SK-N-SH (cell line): ENCODE measurements around the gene AGAP1.

Source experiments
- CHD2 ChIP-seq: fragments of 150-350 bp; IDR thresholded peaks from 2 replicates; pipeline ENCODE4 v1.6.1; 2018; ENCODE audit warnings: low read length; ENCODE audit not compliant: partially characterized antibody
- EZH2phosphoT487 ChIP-seq: fragments of 200-600 bp; sonication (generic); IDR thresholded peaks from 2 replicates; pipeline ENCODE4 v1.6.1; 2017; ENCODE audit warnings: low read depth, mixed run types, mild to moderate bottlenecking, antibody characterized with exemption, moderate library complexity, borderline replicate concordance
- NRF1 ChIP-seq: IDR thresholded peaks from 2 replicates; pipeline ENCODE4 v1.6.1; 2012; ENCODE audit warnings: low read depth, mild to moderate bottlenecking, low read length
- POLR2AphosphoS5 ChIP-seq: IDR thresholded peaks from 2 replicates; pipeline ENCODE4 v1.6.1; 2012; ENCODE audit warnings: low read depth, low read length
- TF ChIP-seq, protein P1 (sequence below): fragments of 200-600 bp; sonication (generic); IDR thresholded peaks from 2 replicates; pipeline ENCODE4 v1.6.1; 2017; ENCODE audit warnings: antibody characterized with exemption, mild to moderate bottlenecking, moderate library complexity

DNA sequence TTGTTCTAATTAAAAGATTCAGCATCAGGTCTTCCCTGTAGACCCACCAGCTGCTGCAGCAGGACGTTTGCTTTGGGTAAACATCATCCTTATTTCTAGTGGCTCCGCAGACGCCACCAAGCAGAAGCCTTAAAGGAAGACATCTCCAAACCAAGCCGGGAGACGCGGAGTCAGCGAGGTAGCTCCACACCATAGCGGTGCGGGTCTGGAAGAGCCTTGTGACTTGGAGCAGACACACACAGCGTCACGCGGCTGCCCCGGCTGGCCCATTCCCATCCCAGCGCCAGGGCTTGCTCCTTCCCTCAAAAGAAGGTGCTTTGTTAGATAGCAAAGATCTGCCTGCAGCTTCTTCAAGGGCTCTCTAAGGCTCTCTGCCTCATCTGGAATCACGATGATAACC is 437.8 kb downstream of the AGAP1 start:
- no peak for TF ChIP-seq CHD2
- TF ChIP-seq NRF1 = no peak
- no peak for TF ChIP-seq EZH2phosphoT487
- TF ChIP-seq, protein P1, sequence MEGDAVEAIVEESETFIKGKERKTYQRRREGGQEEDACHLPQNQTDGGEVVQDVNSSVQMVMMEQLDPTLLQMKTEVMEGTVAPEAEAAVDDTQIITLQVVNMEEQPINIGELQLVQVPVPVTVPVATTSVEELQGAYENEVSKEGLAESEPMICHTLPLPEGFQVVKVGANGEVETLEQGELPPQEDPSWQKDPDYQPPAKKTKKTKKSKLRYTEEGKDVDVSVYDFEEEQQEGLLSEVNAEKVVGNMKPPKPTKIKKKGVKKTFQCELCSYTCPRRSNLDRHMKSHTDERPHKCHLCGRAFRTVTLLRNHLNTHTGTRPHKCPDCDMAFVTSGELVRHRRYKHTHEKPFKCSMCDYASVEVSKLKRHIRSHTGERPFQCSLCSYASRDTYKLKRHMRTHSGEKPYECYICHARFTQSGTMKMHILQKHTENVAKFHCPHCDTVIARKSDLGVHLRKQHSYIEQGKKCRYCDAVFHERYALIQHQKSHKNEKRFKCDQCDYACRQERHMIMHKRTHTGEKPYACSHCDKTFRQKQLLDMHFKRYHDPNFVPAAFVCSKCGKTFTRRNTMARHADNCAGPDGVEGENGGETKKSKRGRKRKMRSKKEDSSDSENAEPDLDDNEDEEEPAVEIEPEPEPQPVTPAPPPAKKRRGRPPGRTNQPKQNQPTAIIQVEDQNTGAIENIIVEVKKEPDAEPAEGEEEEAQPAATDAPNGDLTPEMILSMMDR = no peak
- TF ChIP-seq POLR2AphosphoS5 = no peak
